Measurements from ENCODE around the gene ENPP1.
A peak's percentile ranks its signal among the peaks of the same experiment; 100 is the strongest.

DNA sequence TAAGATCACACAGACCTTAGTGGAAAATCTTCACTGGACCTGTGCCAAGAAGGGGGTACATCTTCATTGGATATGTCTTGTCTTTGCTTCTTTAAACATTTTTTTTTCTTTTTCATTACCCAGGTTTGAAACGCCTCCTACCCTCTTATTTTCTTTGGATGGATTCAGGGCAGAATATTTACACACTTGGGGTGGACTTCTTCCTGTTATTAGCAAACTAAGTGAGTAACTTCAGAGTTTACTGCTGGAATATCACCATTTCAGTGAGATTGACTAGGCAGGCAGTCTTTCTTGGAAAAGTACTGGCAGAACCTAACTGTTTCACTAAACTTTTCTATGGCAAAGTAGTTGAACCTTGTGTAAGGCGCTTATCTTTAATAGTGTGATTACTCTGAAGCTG is 47.0 kb downstream of the ENPP1 start:
- TF ChIP-seq, protein P1, sequence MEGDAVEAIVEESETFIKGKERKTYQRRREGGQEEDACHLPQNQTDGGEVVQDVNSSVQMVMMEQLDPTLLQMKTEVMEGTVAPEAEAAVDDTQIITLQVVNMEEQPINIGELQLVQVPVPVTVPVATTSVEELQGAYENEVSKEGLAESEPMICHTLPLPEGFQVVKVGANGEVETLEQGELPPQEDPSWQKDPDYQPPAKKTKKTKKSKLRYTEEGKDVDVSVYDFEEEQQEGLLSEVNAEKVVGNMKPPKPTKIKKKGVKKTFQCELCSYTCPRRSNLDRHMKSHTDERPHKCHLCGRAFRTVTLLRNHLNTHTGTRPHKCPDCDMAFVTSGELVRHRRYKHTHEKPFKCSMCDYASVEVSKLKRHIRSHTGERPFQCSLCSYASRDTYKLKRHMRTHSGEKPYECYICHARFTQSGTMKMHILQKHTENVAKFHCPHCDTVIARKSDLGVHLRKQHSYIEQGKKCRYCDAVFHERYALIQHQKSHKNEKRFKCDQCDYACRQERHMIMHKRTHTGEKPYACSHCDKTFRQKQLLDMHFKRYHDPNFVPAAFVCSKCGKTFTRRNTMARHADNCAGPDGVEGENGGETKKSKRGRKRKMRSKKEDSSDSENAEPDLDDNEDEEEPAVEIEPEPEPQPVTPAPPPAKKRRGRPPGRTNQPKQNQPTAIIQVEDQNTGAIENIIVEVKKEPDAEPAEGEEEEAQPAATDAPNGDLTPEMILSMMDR (IDR thresholded peaks at IDR 0.05): no peak
- TF ChIP-seq POLR2AphosphoS5 (IDR thresholded peaks at IDR 0.05) (peak; percentile 10), POLR2A (IDR thresholded peaks at IDR 0.05) (no peak)
